Activated naive CD8-positive, alpha-beta T cell treated with anti-CD3 and anti-CD28 coated beads, Interleukin-2, amount 50 U/mL, for 16 hours (primary cell): ENCODE results near the gene TASOR.
"Not testable (repeated sequence)": the region's sequence is repeated elsewhere in the genome, so short reads cannot be mapped to it uniquely, and the experiment has no call there.

ENCODE experiments used
- DNase-seq: peaks from one replicate; pipeline ENCODE4 v3.0.0-alpha.2; 2020; ENCODE audit warnings: low read depth, low spot score

The TASOR gene, protein sequence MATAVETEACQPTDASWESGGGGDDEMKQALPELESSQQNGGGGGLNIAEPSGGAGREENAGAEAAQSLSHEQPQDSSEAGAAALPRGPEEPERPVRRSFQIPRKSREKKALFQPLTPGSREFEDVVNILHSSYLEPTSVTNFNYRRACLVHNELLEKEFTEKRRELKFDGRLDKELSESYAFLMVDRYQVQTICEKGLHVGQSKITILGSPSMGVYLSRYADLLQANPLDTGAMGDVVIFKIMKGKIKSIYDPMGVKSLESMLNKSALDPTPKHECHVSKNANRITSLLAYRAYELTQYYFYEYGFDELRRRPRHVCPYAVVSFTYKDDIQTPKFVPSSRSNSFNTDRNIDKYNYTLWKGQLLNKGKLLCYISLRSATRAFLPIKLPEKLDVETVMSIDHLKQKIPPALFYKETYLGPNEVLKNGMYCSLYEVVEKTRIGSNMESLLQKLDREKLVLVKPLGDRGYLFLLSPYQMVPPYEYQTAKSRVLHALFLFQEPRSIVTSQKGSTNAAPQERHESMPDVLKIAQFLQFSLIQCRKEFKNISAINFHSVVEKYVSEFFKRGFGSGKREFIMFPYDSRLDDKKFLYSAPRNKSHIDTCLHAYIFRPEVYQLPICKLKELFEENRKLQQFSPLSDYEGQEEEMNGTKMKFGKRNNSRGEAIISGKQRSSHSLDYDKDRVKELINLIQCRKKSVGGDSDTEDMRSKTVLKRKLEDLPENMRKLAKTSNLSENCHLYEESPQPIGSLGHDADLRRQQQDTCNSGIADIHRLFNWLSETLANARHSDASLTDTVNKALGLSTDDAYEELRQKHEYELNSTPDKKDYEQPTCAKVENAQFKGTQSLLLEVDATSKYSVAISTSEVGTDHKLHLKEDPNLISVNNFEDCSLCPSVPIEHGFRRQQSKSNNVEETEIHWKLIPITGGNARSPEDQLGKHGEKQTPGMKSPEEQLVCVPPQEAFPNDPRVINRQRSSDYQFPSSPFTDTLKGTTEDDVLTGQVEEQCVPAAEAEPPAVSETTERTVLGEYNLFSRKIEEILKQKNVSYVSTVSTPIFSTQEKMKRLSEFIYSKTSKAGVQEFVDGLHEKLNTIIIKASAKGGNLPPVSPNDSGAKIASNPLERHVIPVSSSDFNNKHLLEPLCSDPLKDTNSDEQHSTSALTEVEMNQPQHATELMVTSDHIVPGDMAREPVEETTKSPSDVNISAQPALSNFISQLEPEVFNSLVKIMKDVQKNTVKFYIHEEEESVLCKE (N-terminal part only)

GRCh38 chr3:56683122-56683817, at the start of gene TASOR:
Gene TASOR (minus strand): TSS chr3:56683265. CDS start chr3:56683006, 259 bp downstream.
- DNase-seq: peak; percentile 70

GRCh38 chr3:56732109-56732508, 49.0 kb upstream of the TASOR start:
- DNase-seq: no peak

- peak; percentile 32 for DNase-seq
These were observed 42.1 kb upstream of the TASOR start for GRCh38 chr3:56725175-56725574.

DNA sequence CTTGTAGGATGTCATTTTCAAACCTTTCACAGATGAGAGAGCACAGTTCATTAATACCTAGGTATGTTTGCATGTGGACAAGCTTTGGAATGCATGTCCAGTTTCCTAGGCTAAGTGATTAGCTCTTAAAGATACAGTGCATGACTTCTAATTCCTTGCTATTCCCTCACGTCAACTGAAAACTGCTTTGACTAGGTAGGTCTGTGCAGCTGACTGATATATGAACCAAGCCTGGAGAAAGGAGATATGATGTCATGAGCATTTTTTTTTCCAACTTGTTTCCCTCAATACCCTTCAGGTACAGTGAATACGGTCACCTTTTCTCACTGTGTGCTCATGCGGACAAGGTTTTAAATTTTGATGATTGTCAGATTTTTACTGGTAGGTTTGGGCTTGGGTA, 41.6 kb upstream of the TASOR start:
- no peak for DNase-seq

GRCh38 chr3:56720849-56721248, 37.8 kb upstream of the TASOR start:
- DNase-seq: no peak

DNA sequence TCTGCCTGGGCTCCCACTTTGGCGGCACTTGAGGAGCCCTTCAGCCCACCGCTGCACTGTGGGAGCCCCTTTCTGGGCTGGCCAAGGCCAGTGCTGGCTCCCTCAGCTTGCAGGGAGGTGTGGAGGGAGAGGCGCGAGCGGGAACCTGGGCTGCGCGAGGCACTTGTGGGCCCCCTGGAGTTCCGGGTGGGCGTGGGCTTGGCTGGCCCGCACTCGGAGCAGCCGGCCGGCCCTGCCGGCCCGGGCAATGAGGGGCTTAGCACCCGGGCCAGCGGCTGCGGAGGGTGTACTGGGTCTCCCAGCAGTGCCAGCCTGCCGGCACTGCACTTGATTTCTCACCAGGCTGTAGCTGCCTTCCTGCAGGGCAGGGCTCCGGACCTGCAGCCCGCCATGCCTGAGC, 35.7 kb upstream of the TASOR start:
- DNase-seq: not testable (repeated sequence)

DNA sequence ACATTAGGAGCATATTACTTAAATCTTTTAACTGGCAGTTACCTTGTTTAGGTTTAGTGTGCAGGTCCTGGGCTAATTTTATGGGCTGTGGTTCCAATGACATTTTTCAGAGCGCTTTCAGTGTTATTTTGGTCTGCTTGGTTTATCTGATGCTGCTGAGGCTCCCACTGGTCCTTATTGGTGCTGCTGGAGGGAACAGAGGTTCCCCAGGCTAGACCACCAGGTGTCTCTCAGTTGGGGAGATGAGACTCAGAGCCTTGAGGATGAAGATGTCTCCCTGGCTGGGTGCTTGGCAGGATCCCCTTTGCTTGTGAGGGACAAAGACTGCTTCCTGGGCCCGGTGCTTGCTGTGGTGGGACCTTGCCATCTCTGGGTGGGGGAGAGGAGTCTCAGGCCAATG, 28.3 kb upstream of the TASOR start:
- DNase-seq: no peak

- not testable (repeated sequence) for DNase-seq
These were observed 24.3 kb upstream of the TASOR start for GRCh38 chr3:56707412-56707811.

- DNase-seq: no peak
These were observed 23.6 kb upstream of the TASOR start for GRCh38 chr3:56706629-56707028.

DNA sequence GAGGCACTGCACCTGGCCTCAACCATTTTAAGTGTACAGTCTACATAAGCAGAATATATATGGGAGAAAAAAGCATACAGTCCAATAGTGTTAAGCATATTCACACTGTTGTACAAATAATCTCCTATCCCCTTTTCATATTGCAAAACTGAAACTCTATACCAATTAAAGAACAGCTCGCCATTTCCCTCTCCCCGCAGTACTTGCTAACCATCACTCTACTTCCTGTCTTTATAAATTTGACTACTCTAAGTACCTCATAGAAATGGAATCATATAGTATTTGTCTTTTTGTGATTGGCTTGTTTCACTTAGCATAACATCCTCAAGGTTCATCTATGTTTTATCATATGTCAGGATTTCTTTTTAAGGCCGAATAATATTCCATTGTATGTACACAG, 21.6 kb upstream of the TASOR start:
- no peak for DNase-seq

DNA sequence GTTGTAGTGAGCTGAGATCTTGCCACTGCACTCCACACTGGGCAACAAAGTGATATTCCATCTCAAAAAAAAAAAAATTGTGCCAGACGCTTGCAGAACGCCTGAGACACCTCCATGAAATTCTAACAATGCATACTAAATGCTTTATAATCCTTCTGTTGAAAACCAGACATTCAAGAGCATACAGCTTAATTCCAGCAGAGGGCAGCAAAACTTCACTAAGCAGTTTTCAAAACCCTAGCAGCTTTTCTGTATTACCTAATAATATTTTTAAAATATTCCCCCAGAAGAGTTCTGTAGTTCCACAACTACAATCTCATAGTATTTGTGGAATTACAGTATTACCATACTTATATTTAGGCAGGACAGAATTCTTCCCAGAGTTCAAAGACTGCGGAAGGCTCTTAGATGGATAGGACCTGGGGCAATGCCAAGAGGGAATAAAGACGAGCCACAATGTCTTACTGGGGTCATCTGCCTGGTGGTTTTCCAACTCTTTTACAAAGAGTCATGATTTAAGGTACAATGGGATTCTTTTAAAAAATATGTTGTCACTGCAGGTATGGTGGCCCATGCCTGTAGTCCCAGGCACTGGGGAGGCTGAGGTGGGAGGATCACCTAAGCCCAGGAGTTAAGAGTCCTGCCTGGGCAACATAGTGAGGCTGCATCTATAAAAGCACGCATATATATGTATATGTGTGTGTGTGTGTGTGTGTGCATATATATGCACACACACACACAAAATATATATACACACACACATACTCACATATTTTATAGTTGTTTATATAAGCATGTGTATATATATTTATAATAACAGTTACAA, 19.6 kb upstream of the TASOR start:
- no peak for DNase-seq

DNA sequence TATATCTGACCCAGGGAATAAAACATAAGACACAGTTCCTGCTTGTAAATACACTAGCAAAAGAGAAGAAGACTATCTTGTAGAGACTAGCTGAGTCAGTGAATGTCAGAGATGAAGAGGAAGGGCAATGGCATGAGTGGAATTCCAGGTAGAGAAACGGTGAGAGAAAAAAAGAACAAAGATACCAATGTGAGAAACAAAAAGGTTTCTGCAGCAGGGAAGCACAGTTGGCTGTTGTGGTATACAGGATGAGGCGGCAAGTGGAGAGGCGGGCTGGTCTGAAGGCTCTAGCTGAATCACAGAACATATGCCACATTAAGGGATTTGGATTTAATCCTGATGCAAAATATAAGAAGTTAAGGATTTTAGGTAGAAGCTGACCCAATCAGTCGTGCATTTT, 17.1 kb upstream of the TASOR start:
- DNase-seq: no peak

DNA sequence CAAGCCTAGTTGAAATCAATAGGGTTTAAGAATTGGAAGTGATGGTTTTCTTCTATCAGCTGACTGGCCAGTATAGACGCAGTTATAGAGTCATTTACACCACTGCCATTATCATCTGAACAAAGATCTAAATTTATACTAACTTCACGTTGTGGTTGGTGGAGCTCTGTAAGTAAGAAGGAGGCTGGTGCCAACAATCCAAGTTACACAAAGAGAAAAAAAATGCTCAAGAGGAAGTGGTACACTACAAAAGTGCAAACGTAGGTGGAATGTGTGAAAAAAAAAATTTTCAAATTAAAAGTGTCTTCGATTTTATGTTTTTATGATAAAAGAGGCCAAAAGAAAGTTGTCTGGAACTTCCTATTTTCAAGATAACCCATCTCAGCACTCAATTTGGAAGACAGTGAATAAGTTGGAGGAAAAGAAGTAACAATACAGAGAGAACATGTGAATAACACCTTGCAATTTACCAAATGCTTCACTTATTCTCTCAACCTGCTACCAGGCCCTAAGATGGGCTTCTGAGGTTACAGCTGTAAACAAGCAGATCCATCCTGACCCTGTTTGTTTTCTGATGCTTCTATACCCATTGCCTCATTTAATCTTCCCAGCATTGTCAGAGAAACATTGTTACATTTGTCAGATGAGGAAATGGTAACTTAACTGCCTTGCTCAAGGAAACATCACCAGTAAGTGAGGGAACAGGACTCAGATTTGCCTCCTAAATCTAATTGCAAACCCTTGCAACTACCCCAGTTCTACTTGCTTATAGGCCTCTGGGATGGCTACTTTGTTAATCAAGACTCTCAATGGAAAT, 12.0 kb upstream of the TASOR start:
- no peak for DNase-seq

DNA sequence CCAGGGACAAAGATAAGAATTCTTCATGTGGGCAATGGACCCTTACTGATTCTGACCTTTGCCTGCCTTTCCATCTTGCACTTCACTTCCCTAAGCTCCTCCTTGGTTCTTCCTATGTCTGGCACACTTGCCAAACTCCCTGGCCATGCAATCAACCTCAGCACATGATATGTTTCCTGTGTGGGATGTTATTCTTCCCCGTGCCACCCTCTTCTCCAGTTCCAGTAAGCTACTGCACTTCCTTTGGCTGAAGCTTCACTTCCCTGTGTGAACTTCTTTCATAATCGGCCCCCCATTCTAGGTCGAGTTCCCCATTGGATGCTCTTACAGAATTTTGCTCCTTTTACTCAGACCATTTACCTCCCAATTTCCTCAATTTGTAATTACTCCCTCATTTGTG, 10.7 kb upstream of the TASOR start:
- no peak for DNase-seq

DNA sequence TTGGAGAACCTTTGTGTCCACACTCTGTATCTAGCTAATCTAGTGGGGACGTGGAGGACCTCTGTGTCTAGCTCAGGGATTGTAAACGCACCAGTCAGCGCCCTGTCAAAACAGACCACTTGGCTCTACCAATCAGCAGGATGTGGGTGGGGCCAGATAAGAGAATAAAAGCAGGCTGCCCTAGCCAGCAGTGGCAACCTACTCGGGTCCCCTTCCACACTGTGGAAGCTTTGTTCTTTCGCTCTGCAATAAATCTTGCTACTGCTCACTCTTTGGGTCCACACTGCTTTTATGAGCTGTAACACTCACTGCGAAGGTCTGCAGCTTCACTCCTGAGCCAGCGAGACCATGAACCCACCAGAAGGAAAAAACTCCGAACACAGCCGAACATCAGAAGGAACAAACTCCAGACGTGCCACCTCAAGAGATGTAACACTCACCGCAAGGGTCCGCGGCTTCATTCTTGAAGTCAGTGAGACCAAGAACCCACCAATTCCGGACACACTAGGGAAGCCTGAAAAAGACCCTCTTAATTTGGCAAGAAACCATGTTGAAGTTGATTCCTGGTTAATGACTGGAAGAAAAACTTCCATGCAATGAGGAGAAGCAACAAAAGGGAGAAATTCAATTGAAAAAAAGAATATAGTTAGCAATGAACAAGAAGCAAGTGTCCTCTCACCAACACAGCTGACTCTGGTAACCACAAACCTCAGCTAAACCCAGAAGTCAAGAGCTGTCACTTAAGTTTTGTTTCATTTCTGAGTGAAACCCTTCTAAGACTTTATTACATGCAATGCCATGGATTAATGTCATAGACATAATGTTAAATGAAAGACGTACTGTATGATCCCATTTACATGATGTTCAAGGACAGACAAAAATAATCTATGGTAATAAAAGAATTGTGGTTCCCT, 9.7 kb upstream of the TASOR start:
- not testable (repeated sequence) for DNase-seq

DNA sequence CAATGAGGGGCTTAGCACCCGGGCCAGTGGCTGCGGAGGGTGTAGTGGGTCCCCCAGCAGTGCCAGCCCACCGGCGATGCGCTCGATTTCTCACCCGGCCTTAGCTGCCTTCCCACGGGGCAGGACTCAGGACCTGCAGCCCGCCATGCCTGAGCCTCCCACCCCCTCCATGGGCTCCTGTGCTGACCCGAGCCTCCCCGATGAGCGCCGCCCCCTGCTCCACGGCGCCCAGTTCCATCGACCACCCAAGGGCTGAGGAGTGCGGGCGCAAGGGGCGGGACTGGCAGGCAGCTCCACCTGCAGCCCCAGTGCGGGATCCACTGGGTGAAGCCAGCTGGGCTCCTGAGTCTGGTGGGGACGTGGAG, 8.9 kb upstream of the TASOR start:
- not testable (repeated sequence) for DNase-seq

- no peak for DNase-seq
These were observed 8.3 kb upstream of the TASOR start for GRCh38 chr3:56691165-56692000.

GRCh38 chr3:56689303-56689702, 6.2 kb upstream of the TASOR start:
- no peak for DNase-seq
